HG02623 (cell line): ENCODE data around the gene GTF2E1.
A peak's percentile ranks its signal among the peaks of the same experiment; 100 is the strongest.
"Not testable (repeated sequence)": the region's sequence is repeated elsewhere in the genome, so short reads cannot be mapped to it uniquely, and the experiment has no call there.

ENCODE experiments used
- ATAC-seq: cut with Tn5 transposase; IDR thresholded peaks from one replicate; pipeline ENCODE4 v1.9.1; 2021; ENCODE audit warnings: moderate library complexity; ENCODE audit not compliant: unreplicated experiment

GTF2E1 gene

GRCh38 chr3:120753810-120754209 lies 11.3 kb downstream of the GTF2E1 start:
- no peak for ATAC-seq

DNA sequence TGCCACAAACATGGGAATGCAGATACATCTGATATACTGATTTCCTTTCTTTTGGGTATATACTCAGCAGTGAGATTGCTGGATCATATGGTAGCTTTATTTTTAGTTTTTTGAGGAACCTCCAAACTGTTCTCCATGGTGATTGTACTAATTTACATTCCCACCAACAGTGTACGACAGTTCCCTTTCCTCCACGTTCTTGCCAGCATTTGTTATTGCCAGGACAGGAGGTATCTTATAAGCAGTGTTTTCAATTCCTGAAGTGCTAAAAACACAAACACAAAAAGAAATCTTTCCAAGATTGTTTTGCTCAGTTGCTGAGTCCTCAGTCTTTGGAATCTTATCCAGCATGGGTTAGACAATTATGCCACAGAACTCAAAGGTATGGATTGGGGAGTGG lies 13.5 kb downstream of the GTF2E1 start:
- no peak for ATAC-seq

GRCh38 chr3:120758551-120758950 lies 16.0 kb downstream of the GTF2E1 start:
- not testable (repeated sequence) for ATAC-seq

- ATAC-seq, result no peak
These were observed 20.1 kb downstream of the GTF2E1 start for GRCh38 chr3:120762615-120763014.

GRCh38 chr3:120763601-120764000 lies 21.1 kb downstream of the GTF2E1 start:
- ATAC-seq, result peak; percentile 86

DNA sequence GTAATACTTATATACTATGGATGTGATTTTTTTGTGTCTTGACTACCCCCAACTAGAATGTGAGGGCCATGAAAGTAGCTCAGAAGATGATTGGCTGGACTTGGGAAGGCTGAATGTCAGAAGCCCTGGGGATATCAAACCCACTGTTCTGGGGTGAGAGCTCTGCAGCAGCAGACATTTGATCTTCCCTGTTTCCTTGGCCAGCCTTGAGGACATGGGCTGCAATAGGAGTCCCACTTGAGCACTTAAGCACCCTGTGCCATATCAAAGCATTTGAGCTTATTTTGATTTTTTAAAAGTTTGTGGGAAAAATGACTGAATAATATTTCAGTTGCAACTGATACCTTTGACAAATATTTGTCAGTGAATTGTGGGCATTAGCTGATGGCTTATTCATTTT lies 21.7 kb downstream of the GTF2E1 start:
- ATAC-seq, result no peak

GRCh38 chr3:120765830-120766493 lies 23.4 kb downstream of the GTF2E1 start:
- ATAC-seq, result peak; percentile 68

GRCh38 chr3:120766576-120766975 lies 24.0 kb downstream of the GTF2E1 start:
- no peak for ATAC-seq

DNA sequence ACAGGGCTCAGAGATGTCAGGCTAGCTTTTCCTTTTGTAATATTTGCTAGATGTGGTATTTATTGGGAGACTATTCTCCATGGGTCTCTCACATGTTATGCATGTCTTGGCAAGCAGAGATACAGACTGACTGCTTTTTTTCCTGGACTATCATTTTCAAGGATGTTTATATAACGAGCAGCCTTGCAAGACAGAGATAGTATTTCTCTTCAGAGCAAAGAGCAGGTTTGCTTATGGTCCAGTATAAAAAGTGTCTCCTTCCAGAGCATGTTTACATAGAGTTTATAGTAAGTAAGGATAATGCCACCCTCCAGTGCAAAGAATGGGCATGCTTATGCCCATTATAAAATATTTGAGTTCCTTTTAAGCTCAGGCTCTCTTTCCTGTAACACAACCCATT lies 24.6 kb downstream of the GTF2E1 start:
- no peak for ATAC-seq

DNA sequence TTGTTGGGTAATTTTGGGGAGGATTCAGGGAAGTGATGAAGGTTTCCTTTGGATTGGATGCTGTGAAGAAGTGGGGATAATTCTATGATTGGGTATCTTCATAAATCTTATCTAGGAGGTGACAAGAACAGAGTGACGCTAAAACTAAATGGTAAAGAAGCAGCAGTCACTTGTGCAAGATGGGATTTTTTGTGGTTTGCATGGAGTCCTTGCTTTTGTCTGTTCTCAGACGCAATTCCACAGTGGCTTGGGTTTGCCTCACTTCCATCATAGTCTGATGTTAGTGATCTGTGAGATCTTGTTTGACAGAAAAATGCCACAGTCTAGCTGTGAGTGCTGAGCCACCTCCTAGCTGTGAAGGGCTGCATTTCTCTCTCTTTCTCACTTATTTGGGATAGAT lies 26.9 kb downstream of the GTF2E1 start:
- no peak for ATAC-seq

DNA sequence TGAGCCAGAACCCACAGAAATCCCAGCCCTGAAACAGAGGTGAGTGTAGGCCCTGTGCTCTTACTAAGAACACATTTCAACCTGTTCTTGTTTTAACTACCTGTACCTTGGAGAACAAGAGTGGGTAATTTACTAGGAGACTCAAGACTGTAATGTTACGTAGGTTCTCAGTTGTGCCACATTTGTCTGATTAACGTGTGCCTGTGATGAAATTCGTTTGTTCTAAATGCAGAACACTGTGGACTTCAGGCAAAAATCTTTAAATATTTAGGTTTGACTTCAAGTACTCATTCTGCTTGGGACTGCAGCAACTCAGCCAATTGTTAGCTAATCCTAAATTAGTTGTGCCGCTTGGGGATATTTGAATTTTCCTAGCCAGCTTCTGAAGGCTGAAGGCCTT lies 28.3 kb downstream of the GTF2E1 start:
- ATAC-seq, result no peak

GRCh38 chr3:120772081-120772480 lies 29.5 kb downstream of the GTF2E1 start:
- no peak for ATAC-seq

GRCh38 chr3:120773932-120774331 lies 31.4 kb downstream of the GTF2E1 start:
- ATAC-seq, result peak; percentile 75

DNA sequence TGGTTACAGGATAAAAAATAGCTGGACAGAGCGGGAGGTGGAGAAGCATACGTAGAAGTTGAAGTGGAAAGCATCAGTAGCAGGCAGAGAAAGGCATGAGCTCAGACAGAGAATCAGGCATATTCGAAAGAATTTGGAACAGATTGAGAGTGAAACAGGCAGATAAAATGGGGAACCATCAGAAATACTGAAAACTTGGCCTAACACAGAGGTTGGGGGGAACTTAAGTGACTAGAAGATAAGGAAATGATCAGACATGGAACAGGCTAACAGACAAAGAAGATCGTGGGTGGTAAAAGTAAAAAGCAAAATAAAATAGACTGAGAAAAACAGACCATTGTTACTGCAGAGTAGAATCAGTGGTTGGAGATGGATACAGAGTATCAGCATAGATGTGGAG lies 32.9 kb downstream of the GTF2E1 start:
- ATAC-seq, result no peak

- no peak for ATAC-seq
These were observed 36.2 kb downstream of the GTF2E1 start for GRCh38 chr3:120778776-120779175.

GRCh38 chr3:120780977-120781376 lies 38.4 kb downstream of the GTF2E1 start:
- peak; percentile 93 for ATAC-seq

- ATAC-seq, result peak; percentile 48
These were observed 43.3 kb downstream of the GTF2E1 start for GRCh38 chr3:120785832-120786231.

DNA sequence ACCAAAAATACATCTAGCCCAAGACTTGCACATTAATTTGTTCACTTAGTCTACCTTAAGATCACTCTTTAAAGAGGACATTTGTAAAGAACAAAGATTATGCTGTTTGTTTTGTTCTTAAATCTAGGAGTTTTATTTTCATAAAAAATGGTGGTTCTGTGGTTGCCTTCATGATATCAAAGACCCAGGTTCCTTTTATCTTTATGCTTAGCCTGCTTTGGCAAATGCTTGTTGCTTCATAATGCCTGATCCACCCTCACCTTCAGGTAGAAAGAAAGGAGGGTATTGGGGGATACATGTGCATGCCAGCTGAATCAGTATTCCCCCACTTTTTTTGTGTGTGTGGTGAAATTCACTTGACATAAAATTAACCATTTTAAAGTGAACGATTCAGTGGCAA lies 48.5 kb downstream of the GTF2E1 start:
- ATAC-seq, result no peak

- no peak for ATAC-seq
These were observed 49.4 kb downstream of the GTF2E1 start for GRCh38 chr3:120791913-120792312.

- ATAC-seq, result no peak
These were observed 51.1 kb downstream of the GTF2E1 start for GRCh38 chr3:120793601-120794000.

- ATAC-seq, result peak; percentile 87
These were observed 52.6 kb downstream of the GTF2E1 start for GRCh38 chr3:120795017-120795648.

GRCh38 chr3:120795959-120796358 lies 53.4 kb downstream of the GTF2E1 start:
- no peak for ATAC-seq

DNA sequence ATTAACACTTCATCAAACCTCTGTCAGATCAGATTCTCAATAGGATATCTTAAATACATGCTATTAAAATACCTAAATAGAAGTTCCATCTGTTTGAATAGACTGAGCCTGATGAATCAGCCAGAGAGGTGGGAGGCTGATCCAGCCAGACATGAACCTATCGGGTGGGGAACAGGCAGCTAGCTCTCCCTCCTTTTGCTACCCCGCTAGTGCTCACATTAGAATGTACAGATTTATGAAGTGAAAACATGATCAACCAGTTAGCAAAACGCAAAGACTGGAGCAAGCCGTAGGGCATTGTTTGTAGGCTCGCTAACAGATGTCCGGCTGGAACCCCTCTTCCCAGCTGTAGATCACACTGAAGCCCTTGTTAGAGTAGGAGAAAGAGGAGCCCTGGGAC lies 54.4 kb downstream of the GTF2E1 start:
- no peak for ATAC-seq
